WTC11 (cell line): ENCODE data around the gene VSIG10. TPM values are rescaled to one million over a fixed set of nuclear protein-coding genes. Genes with fewer than 3 reads are reported as not detected.

Source experiments
- ATAC-seq: fragments of 200-7000 bp; cut with Tn5 transposase; 2 replicates; pipeline ENCODE4 v1.10.0; 2021; ENCODE audit warnings: mild to moderate bottlenecking, moderate library complexity
- CTCF ChIA-PET: fragments of 300-600 bp; sonication (Branson Sonifier 250); formaldehyde crosslinking; loops from one replicate; lab custom pipeline; 2021; ENCODE audit warnings: antibody characterized with exemption; lab: Charles Lee
- POLR2A ChIA-PET: fragments of 350-600 bp; sonication (Branson Sonifier 250); formaldehyde crosslinking; loops from one replicate; lab custom pipeline; 2021; ENCODE audit warnings: antibody characterized with exemption; lab: Charles Lee
- DNase-seq: peaks from one replicate; pipeline ENCODE4 v3.0.0; 2021; ENCODE audit warnings: low spot score
- H3K27ac Mint-ChIP-seq: 2 replicates; pipeline ENCODE4 v1.8.0; 2021; ENCODE audit warnings: mixed read lengths
- H3K27me3 Mint-ChIP-seq: 2 replicates; pipeline ENCODE4 v1.8.0; 2021; ENCODE audit warnings: low read depth, mild to moderate bottlenecking, moderate library complexity, mixed read lengths
- H3K36me3 Mint-ChIP-seq: 2 replicates; pipeline ENCODE4 v1.8.0; 2021; ENCODE audit warnings: mixed read lengths
- H3K4me1 Mint-ChIP-seq: 2 replicates; pipeline ENCODE4 v1.8.0; 2022; ENCODE audit warnings: mixed read lengths
- H3K4me3 Mint-ChIP-seq: 2 replicates; pipeline ENCODE4 v1.8.0; 2021; ENCODE audit warnings: mild to moderate bottlenecking, moderate library complexity, mixed read lengths
- H3K9me3 Mint-ChIP-seq: 2 replicates; pipeline ENCODE4 v1.8.0; 2021; ENCODE audit warnings: mixed read lengths
- E2F4 ChIP-seq: sonication (generic); formaldehyde crosslinking; IDR thresholded peaks from 2 replicates; pipeline ENCODE4 v1.8.1; 2022; ENCODE audit warnings: low read depth, mild to moderate bottlenecking, moderate library complexity, missing genetic modification reagents, borderline replicate concordance
- ESRRA ChIP-seq: sonication (generic); formaldehyde crosslinking; IDR thresholded peaks from 2 replicates; pipeline ENCODE4 v1.8.1; 2022; ENCODE audit warnings: mild to moderate bottlenecking, missing genetic modification reagents, borderline replicate concordance
- GRHL2 ChIP-seq: fragments of 250-450 bp; sonication (Bioruptor Pico); IDR thresholded peaks from 2 replicates; pipeline ENCODE4 v1.8.0; 2022; ENCODE audit warnings: mild to moderate bottlenecking, moderate library complexity; ENCODE audit not compliant: insufficient replicate concordance, severe bottlenecking
- GTF2I ChIP-seq: fragments of 250-450 bp; sonication (Bioruptor Pico); conservative IDR thresholded peaks from 2 replicates; pipeline ENCODE4 v1.4.0; 2021; ENCODE audit warnings: mild to moderate bottlenecking
- IRF2 ChIP-seq: sonication (generic); formaldehyde crosslinking; IDR thresholded peaks from 2 replicates; pipeline ENCODE4 v1.8.0; 2022; ENCODE audit warnings: low read depth, missing genetic modification reagents, borderline replicate concordance
- NR2C2 ChIP-seq: sonication (generic); formaldehyde crosslinking; IDR thresholded peaks from 2 replicates; pipeline ENCODE4 v1.8.0; 2022; ENCODE audit warnings: mild to moderate bottlenecking, missing genetic modification reagents
- NR3C1 ChIP-seq: sonication (generic); formaldehyde crosslinking; conservative IDR thresholded peaks from 2 replicates; pipeline ENCODE4 v1.8.1; 2023; ENCODE audit warnings: low read depth, mild to moderate bottlenecking, missing genetic modification reagents
- PREB ChIP-seq: sonication (generic); formaldehyde crosslinking; IDR thresholded peaks from 2 replicates; pipeline ENCODE4 v1.8.1; 2022; ENCODE audit warnings: mild to moderate bottlenecking, missing genetic modification reagents, moderate library complexity, borderline replicate concordance
- SMAD4 ChIP-seq: sonication (generic); formaldehyde crosslinking; IDR thresholded peaks from 2 replicates; pipeline ENCODE4 v1.8.0; 2022; ENCODE audit warnings: mild to moderate bottlenecking, missing genetic modification reagents
- ZBTB21 ChIP-seq: sonication (generic); formaldehyde crosslinking; IDR thresholded peaks from 2 replicates; pipeline ENCODE4 v1.8.1; 2023; ENCODE audit warnings: mild to moderate bottlenecking, missing genetic modification reagents, borderline replicate concordance
- ZNF138 ChIP-seq: sonication (generic); formaldehyde crosslinking; conservative IDR thresholded peaks from 2 replicates; pipeline ENCODE4 v1.8.1; 2022; ENCODE audit warnings: mild to moderate bottlenecking, moderate library complexity, missing genetic modification reagents
- ZNF396 ChIP-seq: fragments of 250-450 bp; sonication (Bioruptor Pico); IDR thresholded peaks from 2 replicates; pipeline ENCODE4 v1.8.0; 2021; ENCODE audit warnings: mild to moderate bottlenecking, moderate library complexity, borderline replicate concordance
- ZNF416 ChIP-seq: fragments of 250-450 bp; sonication (Bioruptor Pico); IDR thresholded peaks from 2 replicates; pipeline ENCODE4 v1.9.0; 2021; ENCODE audit warnings: mild to moderate bottlenecking, inconsistent platforms
- total RNA-seq: library from RNA; stranded (reverse); gene quantifications from 3 replicates; pipeline ENCODE4 v1.2.3, GENCODE V29; 2021
- TF ChIP-seq, protein P1 (sequence below): sonication (generic); formaldehyde crosslinking; IDR thresholded peaks from 2 replicates; pipeline ENCODE4 v1.8.1; 2023; ENCODE audit warnings: mild to moderate bottlenecking, missing genetic modification reagents, moderate library complexity
- TF ChIP-seq, protein P2 (sequence below): sonication (generic); formaldehyde crosslinking; IDR thresholded peaks from 2 replicates; pipeline ENCODE4 v1.8.1; 2023; ENCODE audit warnings: mild to moderate bottlenecking, missing genetic modification reagents, borderline replicate concordance
- TF ChIP-seq, protein P3 (sequence below): sonication (generic); formaldehyde crosslinking; IDR thresholded peaks from 2 replicates; pipeline ENCODE4 v1.8.1; 2022; ENCODE audit warnings: missing genetic modification reagents, borderline replicate concordance
- TF ChIP-seq, protein P4 (sequence below): sonication (generic); formaldehyde crosslinking; IDR thresholded peaks from 2 replicates; pipeline ENCODE4 v1.8.1; 2023; ENCODE audit warnings: mild to moderate bottlenecking, moderate library complexity, missing genetic modification reagents

Gene VSIG10
- total RNA-seq, 1 experiment from 2014 or later = 82.5 TPM

GRCh38 chr12:118050972-118051910, 52.6 kb downstream of the VSIG10 start (continued):
- no peak for TF ChIP-seq GRHL2 (CRISPR knock-in tag)
- no peak for TF ChIP-seq NR2C2 (CRISPR knock-in tag)
- no peak for TF ChIP-seq ZNF396
- TF ChIP-seq GTF2I (CRISPR knock-in tag) = no peak
- TF ChIP-seq, protein P1, sequence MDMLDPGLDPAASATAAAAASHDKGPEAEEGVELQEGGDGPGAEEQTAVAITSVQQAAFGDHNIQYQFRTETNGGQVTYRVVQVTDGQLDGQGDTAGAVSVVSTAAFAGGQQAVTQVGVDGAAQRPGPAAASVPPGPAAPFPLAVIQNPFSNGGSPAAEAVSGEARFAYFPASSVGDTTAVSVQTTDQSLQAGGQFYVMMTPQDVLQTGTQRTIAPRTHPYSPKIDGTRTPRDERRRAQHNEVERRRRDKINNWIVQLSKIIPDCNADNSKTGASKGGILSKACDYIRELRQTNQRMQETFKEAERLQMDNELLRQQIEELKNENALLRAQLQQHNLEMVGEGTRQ = no peak
- TF ChIP-seq SMAD4 = no peak
- TF ChIP-seq PREB (CRISPR knock-in tag) = no peak
- TF ChIP-seq, protein P2, sequence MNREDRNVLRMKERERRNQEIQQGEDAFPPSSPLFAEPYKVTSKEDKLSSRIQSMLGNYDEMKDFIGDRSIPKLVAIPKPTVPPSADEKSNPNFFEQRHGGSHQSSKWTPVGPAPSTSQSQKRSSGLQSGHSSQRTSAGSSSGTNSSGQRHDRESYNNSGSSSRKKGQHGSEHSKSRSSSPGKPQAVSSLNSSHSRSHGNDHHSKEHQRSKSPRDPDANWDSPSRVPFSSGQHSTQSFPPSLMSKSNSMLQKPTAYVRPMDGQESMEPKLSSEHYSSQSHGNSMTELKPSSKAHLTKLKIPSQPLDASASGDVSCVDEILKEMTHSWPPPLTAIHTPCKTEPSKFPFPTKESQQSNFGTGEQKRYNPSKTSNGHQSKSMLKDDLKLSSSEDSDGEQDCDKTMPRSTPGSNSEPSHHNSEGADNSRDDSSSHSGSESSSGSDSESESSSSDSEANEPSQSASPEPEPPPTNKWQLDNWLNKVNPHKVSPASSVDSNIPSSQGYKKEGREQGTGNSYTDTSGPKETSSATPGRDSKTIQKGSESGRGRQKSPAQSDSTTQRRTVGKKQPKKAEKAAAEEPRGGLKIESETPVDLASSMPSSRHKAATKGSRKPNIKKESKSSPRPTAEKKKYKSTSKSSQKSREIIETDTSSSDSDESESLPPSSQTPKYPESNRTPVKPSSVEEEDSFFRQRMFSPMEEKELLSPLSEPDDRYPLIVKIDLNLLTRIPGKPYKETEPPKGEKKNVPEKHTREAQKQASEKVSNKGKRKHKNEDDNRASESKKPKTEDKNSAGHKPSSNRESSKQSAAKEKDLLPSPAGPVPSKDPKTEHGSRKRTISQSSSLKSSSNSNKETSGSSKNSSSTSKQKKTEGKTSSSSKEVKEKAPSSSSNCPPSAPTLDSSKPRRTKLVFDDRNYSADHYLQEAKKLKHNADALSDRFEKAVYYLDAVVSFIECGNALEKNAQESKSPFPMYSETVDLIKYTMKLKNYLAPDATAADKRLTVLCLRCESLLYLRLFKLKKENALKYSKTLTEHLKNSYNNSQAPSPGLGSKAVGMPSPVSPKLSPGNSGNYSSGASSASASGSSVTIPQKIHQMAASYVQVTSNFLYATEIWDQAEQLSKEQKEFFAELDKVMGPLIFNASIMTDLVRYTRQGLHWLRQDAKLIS (CRISPR knock-in tag) = no peak
- TF ChIP-seq, protein P3, sequence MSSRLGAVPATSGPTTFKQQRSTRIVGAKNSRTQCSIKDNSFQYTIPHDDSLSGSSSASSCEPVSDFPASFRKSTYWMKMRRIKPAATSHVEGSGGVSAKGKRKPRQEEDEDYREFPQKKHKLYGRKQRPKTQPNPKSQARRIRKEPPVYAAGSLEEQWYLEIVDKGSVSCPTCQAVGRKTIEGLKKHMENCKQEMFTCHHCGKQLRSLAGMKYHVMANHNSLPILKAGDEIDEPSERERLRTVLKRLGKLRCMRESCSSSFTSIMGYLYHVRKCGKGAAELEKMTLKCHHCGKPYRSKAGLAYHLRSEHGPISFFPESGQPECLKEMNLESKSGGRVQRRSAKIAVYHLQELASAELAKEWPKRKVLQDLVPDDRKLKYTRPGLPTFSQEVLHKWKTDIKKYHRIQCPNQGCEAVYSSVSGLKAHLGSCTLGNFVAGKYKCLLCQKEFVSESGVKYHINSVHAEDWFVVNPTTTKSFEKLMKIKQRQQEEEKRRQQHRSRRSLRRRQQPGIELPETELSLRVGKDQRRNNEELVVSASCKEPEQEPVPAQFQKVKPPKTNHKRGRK = no peak

DNA sequence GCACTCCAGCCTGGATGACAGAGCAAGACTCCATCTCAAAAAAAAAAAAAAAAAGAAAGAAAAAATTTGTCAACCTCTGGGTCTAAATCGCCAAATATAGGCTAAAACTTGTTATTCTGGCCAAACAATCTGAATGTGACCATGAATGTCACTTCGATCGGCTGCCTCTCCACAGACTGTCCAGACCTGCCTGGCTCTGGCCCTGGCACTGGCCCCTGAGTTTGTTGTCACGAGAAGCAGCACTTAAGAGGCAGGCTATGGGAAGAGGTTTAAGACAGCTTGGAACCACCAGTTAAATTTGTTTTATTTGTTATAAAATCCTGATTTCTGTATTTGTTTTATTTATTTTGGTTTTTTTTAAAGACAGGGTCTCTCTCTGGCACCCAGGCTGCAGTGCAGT, 57.4 kb downstream of the VSIG10 start:
- no peak for ATAC-seq
- H3K9me3 Mint-ChIP-seq = no peaks in the 10 kb centered on the region
- ChIA-PET POLR2A (no interaction called here), CTCF (interaction anchor here (0.6 kb wide), 1 partner anchor 154 kb away, joined by 3 read pairs; no protein-coding TSS in a partner anchor)
- H3K36me3 Mint-ChIP-seq = peaks cover 70% of the 10 kb centered on the region
- TF ChIP-seq NR3C1 (CRISPR knock-in tag) = no peak
- DNase-seq = no peak
- no peak overlapping the region for H3K27ac Mint-ChIP-seq
- H3K4me3 Mint-ChIP-seq = no peak overlapping the region
- H3K4me1 Mint-ChIP-seq = no peaks in the 10 kb centered on the region
- no peaks in the 10 kb centered on the region for H3K27me3 Mint-ChIP-seq

- ChIA-PET POLR2A (no interaction called here), CTCF (interaction anchor here (1.1 kb wide), 1 partner anchor 10 kb away, joined by 3 read pairs; no protein-coding TSS in a partner anchor)
- no peaks in the 10 kb centered on the region for H3K27me3 Mint-ChIP-seq
- no peaks in the 10 kb centered on the region for H3K9me3 Mint-ChIP-seq
- peaks cover 61% of the 10 kb centered on the region for H3K36me3 Mint-ChIP-seq
- H3K4me3 Mint-ChIP-seq = no peak overlapping the region
- H3K27ac Mint-ChIP-seq = peak overlapping the region; percentile 74
- DNase-seq (no peak), ATAC-seq (no peak)
- no peaks in the 10 kb centered on the region for H3K4me1 Mint-ChIP-seq
- TF ChIP-seq, protein P3 = no peak
- TF ChIP-seq ZNF416 (CRISPR knock-in tag) (no peak), ZNF138 (CRISPR knock-in tag) (no peak), E2F4 (CRISPR knock-in tag) (no peak), ZBTB21 (CRISPR knock-in tag) (no peak), IRF2 (CRISPR knock-in tag) (no peak), PREB (CRISPR knock-in tag) (no peak), ESRRA (no peak)
- TF ChIP-seq, protein P4, sequence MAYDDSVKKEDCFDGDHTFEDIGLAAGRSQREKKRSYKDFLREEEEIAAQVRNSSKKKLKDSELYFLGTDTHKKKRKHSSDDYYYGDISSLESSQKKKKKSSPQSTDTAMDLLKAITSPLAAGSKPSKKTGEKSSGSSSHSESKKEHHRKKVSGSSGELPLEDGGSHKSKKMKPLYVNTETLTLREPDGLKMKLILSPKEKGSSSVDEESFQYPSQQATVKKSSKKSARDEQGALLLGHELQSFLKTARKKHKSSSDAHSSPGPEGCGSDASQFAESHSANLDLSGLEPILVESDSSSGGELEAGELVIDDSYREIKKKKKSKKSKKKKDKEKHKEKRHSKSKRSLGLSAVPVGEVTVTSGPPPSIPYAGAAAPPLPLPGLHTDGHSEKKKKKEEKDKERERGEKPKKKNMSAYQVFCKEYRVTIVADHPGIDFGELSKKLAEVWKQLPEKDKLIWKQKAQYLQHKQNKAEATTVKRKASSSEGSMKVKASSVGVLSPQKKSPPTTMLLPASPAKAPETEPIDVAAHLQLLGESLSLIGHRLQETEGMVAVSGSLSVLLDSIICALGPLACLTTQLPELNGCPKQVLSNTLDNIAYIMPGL (CRISPR knock-in tag) = no peak
Measured at GRCh38 chr12:118044577-118044976, 59.2 kb downstream of the VSIG10 start.
